SKM-1 (cell line): ENCODE measurements around the gene PTPN2.

ENCODE experiments used
- DNase-seq: peaks from one replicate; lab custom pipeline; 2025; ENCODE audit not compliant: unreplicated experiment; lab: John Stamatoyannopoulos, UW

Gene PTPN2

GRCh38 chr18:12828116-12829051 is 55.7 kb downstream of the PTPN2 start:
- DNase-seq: no peak

- DNase-seq: no peak
These were observed 56.4 kb downstream of the PTPN2 start for GRCh38 chr18:12827588-12827987.

GRCh38 chr18:12825230-12825629 is 58.8 kb downstream of the PTPN2 start:
- DNase-seq: no peak

GRCh38 chr18:12823892-12824291 is 60.1 kb downstream of the PTPN2 start:
- DNase-seq: no peak

- no peak for DNase-seq
These were observed 62.6 kb downstream of the PTPN2 start for GRCh38 chr18:12821408-12821807.

GRCh38 chr18:12820506-12820905 is 63.5 kb downstream of the PTPN2 start:
- no peak for DNase-seq

GRCh38 chr18:12819841-12820240 is 64.2 kb downstream of the PTPN2 start:
- DNase-seq: no peak

- no peak for DNase-seq
These were observed 64.7 kb downstream of the PTPN2 start for GRCh38 chr18:12819322-12819721.

- DNase-seq: no peak
These were observed 65.8 kb downstream of the PTPN2 start for GRCh38 chr18:12818243-12818642.

GRCh38 chr18:12816451-12816850 is 67.6 kb downstream of the PTPN2 start:
- no peak for DNase-seq

GRCh38 chr18:12811191-12811950 is 72.7 kb downstream of the PTPN2 start:
- DNase-seq: no peak

- DNase-seq: no peak
These were observed 80.7 kb downstream of the PTPN2 start for GRCh38 chr18:12803069-12803936.

- DNase-seq: no peak
These were observed 81.5 kb downstream of the PTPN2 start for GRCh38 chr18:12802538-12802937.

- DNase-seq: no peak
These were observed 87.6 kb downstream of the PTPN2 start for GRCh38 chr18:12796448-12796847.

- DNase-seq: no peak
These were observed 92.4 kb downstream of the PTPN2 start for GRCh38 chr18:12791610-12792009.

GRCh38 chr18:12786669-12787068 is 97.4 kb downstream of the PTPN2 start:
- no peak for DNase-seq

- no peak for DNase-seq
These were observed 100.5 kb downstream of the PTPN2 start for GRCh38 chr18:12783524-12783923.

GRCh38 chr18:12782521-12782920 is 101.5 kb downstream of the PTPN2 start:
- DNase-seq: no peak

- no peak for DNase-seq
These were observed 104.6 kb downstream of the PTPN2 start for GRCh38 chr18:12779456-12779855.

GRCh38 chr18:12779043-12779442 is 105.0 kb downstream of the PTPN2 start:
- no peak for DNase-seq

GRCh38 chr18:12777500-12777944 is 106.5 kb downstream of the PTPN2 start:
- DNase-seq: no peak
